ENCODE results near the gene KAZN.
A peak's percentile ranks its signal among the peaks of the same experiment; 100 is the strongest.
"Not testable (repeated sequence)": the region's sequence is repeated elsewhere in the genome, so short reads cannot be mapped to it uniquely, and the experiment has no call there.

Gene KAZN

GRCh38 chr1:15114884-15115283 lies 516.4 kb downstream of the KAZN start:
- FAIRE-seq (no peak), DNase-seq (ENCODE audit: insufficient read length, low spot score) (no peak)

DNA sequence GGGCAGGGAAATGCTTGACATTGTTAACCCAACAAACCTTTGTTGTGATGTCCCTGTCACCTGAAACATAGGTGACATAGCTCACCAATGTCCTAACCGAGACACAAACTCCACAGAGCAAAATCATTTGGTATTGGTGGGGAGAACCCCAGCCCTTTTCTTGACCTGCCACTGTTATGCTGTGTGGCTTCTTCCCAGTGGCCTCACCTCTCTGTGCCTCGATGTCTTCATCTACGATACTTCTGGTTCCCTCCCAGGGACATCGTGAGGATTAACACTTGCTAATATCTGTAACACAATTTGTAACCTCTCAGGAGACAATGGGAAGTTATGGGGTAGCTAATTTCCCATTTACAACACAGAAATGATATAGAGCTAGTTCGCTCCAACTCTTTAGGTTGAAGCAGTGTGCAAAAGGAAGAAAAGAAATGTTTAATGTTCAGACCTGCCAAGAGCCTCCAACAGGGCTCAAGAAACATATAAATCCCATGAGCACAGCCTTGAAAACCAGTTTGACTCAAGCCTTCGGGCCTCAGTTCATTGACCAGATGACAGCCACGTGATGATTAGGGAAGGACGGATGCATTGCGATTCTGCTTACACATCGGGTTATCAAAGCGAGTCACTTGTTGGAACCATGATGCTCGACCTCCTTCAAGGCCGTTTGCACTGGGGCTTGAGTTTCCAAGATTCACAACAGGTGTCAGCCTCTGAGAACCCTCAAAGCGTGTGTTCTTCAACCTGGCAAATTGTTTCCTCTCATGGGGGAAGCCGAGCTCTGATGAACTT lies 517.3 kb downstream of the KAZN start:
- FAIRE-seq (no peak), DNase-seq (ENCODE audit: insufficient read length, low spot score) (no peak)

DNA sequence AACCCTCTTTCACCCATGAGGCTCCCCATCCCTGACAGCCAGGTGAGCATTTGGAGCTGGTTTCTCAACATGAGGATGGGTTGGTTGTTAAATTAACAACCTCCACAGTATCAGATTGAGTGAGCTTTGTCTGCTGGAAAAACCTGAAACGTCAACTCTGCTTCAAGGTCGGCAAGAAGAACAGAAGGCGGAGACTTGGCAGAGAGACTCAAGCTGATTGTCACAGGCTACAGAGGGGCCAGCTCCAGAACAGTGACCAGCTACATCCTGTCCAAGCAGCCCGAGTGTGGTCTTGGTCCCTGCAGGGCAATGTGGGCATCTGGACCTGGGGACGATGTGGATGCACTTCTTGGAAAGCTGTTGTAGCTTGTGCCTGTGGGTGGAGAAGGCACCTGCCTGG lies 518.5 kb downstream of the KAZN start:
- FAIRE-seq, result no peak

DNA sequence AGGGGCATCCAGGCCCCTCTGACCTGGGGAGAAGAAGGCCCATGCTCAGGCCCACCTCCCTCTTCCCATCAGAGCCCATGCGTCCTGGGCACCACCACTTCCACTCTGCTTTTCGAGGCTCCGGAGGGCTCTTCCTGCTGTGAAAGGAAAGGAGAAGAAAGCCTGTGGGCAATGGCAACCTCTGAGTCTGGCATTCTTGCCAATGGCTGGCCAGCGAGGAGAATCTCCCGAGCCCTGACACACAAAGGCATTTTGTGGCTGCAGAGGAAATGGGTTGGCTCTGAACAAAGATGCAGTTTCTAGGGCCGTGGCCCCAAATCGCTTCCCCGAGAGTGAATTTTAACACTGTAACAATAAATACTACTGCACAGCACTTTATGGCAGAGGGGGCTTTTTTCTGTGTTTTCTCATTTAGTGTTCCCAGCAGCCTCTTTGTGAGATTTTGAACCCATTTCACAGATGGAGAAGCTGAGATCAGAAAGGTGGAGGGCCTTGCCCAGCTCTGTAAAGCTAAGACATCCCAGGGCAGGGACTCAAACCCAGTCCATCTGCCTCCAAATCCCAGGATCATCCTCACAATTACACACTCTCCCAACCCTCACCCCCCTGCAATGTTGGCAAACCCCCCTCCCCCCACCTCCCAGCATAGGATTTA lies 519.3 kb downstream of the KAZN start:
- no peak for FAIRE-seq
- no peak for DNase-seq (ENCODE audit: insufficient read length, low spot score)

More for the DNA sequence above, 518.5 kb downstream of the KAZN start:
- no peak for DNase-seq (ENCODE audit: insufficient read length, low spot score)

DNA sequence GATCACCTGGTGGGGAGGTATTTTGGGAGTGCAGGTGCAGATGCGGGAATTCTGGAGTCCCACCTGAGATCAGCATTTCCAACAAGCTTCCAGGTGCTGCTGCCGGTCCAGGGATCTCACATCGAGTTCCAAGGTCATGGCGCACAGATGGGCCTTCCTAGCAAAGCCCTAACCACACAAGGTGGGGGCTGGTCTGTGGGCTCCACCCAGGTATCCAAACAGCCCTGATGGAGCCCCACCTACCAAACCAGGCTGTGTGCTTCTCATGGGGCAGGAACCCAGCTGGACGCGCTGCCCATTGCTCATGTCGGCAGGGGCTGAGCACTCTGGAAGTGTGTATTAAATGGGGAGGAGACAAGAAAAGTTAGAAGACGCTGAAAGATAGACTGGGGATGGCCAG lies 520.1 kb downstream of the KAZN start:
- DNase-seq (ENCODE audit: insufficient read length, low spot score), result no peak

DNA sequence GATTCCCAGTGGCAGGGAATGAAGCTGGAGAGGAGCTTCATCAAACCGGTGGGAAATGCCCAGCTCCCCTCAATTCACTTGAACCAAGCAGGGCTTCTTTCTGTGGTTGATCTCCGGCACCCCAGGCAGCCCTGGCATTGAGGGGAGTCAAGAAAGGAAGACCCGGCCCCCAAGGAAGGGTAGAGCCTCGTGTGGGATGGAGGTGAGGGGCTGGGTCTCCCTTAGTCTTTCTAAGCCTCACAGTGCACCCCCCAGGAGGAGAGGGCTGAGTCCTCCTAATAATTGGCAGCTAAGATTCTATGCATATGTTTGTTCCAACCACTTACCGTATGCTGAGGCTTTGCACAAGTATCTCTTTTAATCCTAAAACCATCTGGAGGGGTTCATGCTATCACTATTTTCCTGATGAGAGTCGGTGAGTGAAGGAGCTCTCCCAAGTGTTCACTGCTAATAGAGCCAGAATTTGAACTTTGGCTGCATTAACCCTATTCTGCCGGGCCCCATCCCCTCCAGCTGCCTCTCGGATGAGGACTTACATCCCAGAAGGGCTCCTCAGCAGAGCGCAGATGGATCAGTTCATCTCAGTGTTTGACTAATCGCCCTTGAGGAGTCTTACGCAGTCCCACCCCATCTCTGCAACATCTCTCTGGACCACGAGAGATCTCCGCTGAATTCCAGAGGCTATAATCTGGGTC lies 521.9 kb downstream of the KAZN start:
- FAIRE-seq, result no peak
- no peak for DNase-seq (ENCODE audit: insufficient read length, low spot score)

More for the DNA sequence above, 520.1 kb downstream of the KAZN start:
- FAIRE-seq, result no peak

GRCh38 chr1:15122331-15122730 lies 523.8 kb downstream of the KAZN start:
- DNase-seq (ENCODE audit: insufficient read length, low spot score), result no peak
- no peak for FAIRE-seq

GRCh38 chr1:15123270-15123669 lies 524.8 kb downstream of the KAZN start:
- DNase-seq (ENCODE audit: insufficient read length, low spot score), result no peak
- no peak for FAIRE-seq

DNA sequence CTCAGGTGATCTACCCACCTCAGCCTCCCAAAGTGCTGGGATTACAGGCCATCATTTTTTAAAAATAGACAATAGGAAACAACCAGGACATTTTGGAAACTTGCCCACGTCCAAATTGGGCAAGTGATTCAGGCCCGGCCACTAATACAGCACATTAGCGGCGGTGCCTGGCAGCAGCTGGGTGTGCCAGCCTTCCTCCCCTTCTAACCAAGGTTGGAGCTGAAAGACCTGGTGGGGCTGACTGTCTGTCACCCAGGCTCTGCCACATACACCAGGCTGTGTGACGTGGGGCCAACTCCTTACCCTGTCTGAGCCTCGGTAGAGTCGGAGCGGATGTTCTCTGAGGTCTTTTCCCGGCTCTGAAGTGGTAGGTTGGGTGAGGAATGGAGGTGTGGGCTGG lies 525.4 kb downstream of the KAZN start:
- FAIRE-seq, result no peak
- DNase-seq (ENCODE audit: insufficient read length, low spot score), result no peak

DNA sequence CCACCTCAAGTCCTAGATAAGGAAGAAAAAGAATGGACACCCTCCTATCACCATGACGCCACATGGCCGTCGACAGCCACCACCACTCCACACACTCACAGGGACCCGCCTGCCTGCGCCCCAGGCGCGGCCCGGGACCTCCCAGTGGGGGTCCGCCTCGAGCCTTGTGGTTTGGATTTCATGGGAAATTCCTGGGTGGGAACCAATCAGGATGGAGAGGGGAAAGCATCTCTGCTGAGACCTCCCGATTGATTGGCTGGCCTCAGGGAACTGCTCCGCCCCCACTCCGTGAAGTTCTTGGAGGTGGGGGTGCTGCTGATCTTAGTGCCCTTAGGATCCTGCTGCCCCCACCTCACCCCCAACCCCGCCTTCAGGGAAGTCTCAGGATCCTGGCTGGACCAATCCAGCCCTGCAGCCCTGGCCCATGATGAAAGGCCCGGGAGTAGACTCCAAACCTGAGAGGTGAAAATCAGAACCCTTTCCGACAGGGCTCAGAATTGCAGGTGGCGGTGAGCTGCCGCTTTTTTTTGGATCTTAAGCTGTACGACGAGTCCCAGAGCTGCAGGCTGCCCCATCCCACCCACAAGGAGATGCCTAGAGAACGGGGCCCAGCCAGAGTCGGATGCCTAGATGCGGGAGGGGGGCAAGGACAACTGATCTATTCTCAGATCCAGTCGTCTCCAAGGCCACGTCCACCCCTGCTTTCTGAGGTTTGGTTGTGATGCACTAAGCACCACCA lies 526.0 kb downstream of the KAZN start:
- DNase-seq (ENCODE audit: insufficient read length, low spot score), result no peak
- FAIRE-seq, result no peak

- FAIRE-seq (no peak), DNase-seq (ENCODE audit: insufficient read length, low spot score) (no peak)
Observed at GRCh38 chr1:15125101-15125745, 526.7 kb downstream of the KAZN start.

GRCh38 chr1:15128077-15128476 lies 529.6 kb downstream of the KAZN start:
- no peak for DNase-seq (ENCODE audit: insufficient read length, low spot score)
- FAIRE-seq, result no peak

DNA sequence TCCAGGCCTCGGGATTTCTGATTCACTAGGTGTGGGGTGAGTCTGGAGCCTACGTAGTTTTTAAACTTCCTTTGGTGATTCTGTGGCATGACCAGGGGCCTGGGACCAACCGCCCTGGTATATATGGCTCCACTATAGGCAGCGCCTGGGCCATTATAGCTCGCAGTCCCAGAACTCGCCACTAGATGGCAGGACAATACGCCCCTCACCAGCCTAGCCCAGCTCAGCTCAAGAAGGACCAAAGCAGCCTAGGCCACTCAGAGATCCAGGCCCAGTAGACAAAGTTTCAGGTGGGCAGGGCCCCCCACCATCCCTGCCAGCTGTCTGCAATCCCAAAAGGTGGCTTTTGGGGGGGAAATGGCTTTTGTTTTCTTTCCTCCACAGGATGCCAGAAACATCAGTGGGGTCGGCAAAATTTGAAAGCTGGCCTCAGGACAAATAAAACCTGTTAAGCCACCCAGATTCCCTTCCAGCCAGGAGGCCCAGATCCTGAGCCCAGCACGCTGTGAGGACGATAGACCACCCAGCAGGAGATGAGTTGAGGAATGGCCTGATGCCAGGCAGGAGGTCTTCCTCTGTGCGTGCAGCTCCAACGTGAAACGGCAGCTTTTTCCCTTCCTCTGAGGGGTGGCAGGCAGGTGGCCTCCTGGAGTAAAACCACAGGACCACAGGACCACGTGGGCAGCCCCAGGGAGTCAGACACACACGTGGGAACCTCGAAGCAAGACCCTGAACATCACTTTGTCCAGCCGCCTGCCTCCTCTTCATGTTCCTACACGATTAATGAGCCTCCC lies 530.2 kb downstream of the KAZN start:
- peak; percentile 68 for FAIRE-seq
- DNase-seq (ENCODE audit: insufficient read length, low spot score), result peak; percentile 85

DNA sequence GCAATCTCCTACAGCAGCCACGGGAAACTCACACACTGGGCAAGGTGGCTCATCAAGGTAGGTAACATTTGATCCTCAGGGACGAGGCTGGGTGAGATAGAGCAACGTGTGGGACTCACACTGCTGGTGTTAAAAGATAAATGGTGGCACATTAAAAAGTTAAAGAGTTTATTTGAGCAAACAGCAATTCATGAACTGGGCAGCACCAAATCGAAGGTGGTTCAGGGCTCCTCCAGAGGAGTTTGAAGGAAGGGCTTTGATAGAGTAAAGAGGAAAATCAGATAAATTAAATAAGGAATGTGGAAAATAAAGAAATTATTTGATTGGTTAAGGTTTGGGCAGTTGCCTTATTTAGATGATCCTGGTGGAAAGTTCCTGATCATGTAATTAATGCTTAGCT lies 531.5 kb downstream of the KAZN start:
- FAIRE-seq (no peak), DNase-seq (ENCODE audit: insufficient read length, low spot score) (no peak)

- FAIRE-seq (no peak), DNase-seq (ENCODE audit: insufficient read length, low spot score) (no peak)
Observed at GRCh38 chr1:15130607-15131006, 532.1 kb downstream of the KAZN start.

DNA sequence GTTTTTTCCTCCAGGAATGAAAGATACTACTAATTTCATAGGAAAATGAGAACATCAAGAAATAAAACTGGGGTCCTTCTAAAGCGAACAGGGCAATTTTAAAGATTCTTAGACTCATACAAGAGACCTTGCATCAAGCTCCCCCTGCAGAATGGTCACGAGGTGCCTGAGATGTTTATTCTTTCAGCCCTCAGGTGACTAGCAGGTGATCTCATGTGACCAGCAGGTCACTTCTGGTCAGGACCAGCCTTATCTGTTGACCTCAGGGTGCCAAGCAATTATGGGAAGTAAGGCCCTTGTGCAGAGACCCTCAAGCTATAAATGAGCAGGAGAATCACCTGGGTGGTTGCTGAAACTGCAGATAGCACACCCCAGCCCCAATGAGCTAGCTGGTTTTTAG lies 534.5 kb downstream of the KAZN start:
- no peak for FAIRE-seq
- no peak for DNase-seq (ENCODE audit: insufficient read length, low spot score)

GRCh38 chr1:15134285-15134684 lies 535.8 kb downstream of the KAZN start:
- FAIRE-seq, result no peak
- DNase-seq (ENCODE audit: insufficient read length, low spot score), result no peak

- FAIRE-seq; DNase-seq (ENCODE audit: insufficient read length, low spot score): not testable (repeated sequence)
Observed at GRCh38 chr1:15135604-15136003, 537.1 kb downstream of the KAZN start.

DNA sequence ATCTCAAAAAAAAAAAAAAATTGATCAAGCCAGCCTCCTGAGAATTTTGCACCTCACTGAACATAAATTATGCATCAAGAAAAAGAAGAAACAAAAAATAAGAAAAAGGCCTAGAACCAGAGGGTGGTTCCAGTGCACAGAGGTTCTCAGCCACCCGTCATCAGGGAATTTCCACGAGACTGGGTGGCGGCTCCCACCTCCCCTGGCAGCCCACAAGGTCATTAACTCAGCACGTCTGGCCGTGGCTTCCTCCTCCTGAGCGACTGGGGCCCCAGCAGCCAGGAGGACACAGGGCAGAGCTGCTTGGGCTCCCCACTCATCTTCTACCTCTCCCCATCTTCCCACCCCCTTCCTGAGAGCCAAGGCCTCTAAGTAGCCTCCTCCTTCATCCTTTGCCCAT lies 539.3 kb downstream of the KAZN start:
- FAIRE-seq, result no peak
- DNase-seq (ENCODE audit: insufficient read length, low spot score), result no peak

Data from GM19239 (cell line).